ENCODE data around the gene NFATC2. TPM values are rescaled to one million over a fixed set of nuclear protein-coding genes. Genes with fewer than 3 reads are reported as not detected.

NFATC2 gene
- total RNA-seq, 1 donor from 2014 or later, result 46.0 TPM

- no peak for TF ChIP-seq CTCF (IDR thresholded peaks at IDR 0.05)
- intact Hi-C loops (cut with micrococcal nuclease), result no loop called here
- Mint-ChIP-seq H3K4me3 (no peak overlapping the region), H3K36me3 (ENCODE audit: low read depth) (peaks cover 89% of the 10 kb centered on the region), H3K9me3 (no peaks in the 10 kb centered on the region), H3K27me3 (no peaks in the 10 kb centered on the region), H3K4me1 (peaks cover 42% of the 10 kb centered on the region), H3K27ac (no peak overlapping the region)
- ChIA-PET CTCF (no interaction called here), POLR2A (interaction anchor here (0.9 to 1.9 kb wide), 3 partner anchors 10 to 14 kb away, joined by 3 to 5 read pairs (median 3); no protein-coding TSS in a partner anchor)
- ATAC-seq (ENCODE audit: low read depth) (no peak), DNase-seq (no peak)
These were observed 31.4 kb downstream of the NFATC2 start for GRCh38 chr20:51510936-51511605.

GRCh38 chr20:51510169-51510568, 32.4 kb downstream of the NFATC2 start:
- no peak overlapping the region for H3K4me3 Mint-ChIP-seq
- CTCF ChIA-PET, result no interaction called here
- no peak overlapping the region for H3K27ac Mint-ChIP-seq
- intact Hi-C loops (cut with micrococcal nuclease), result no loop called here
- ATAC-seq (ENCODE audit: low read depth) (no peak), DNase-seq (no peak)
- no peak for TF ChIP-seq CTCF (IDR thresholded peaks at IDR 0.05)
- POLR2A ChIA-PET, result interaction anchor here (0.6 to 1.0 kb wide), 3 partner anchors 9 to 60 kb away, joined by 3 read pairs; no protein-coding TSS in a partner anchor
- H3K36me3 Mint-ChIP-seq (ENCODE audit: low read depth), result peaks cover 88% of the 10 kb centered on the region
- no peaks in the 10 kb centered on the region for H3K9me3 Mint-ChIP-seq
- H3K27me3 Mint-ChIP-seq, result no peaks in the 10 kb centered on the region
- H3K4me1 Mint-ChIP-seq, result peaks cover 46% of the 10 kb centered on the region

- Mint-ChIP-seq H3K36me3 (ENCODE audit: low read depth) (peaks cover 85% of the 10 kb centered on the region), H3K27me3 (no peaks in the 10 kb centered on the region), H3K9me3 (no peaks in the 10 kb centered on the region), H3K4me3 (no peak overlapping the region), H3K4me1 (peaks cover 52% of the 10 kb centered on the region), H3K27ac (no peak overlapping the region)
- no peak for ATAC-seq (ENCODE audit: low read depth)
- ChIA-PET POLR2A (interaction anchor here (0.6 to 1.1 kb wide), 2 partner anchors 8 to 86 kb away, joined by 3 to 6 read pairs; no protein-coding TSS in a partner anchor), CTCF (no interaction called here)
- no peak for DNase-seq
- intact Hi-C loops (cut with micrococcal nuclease), result no loop called here
- no peak for TF ChIP-seq CTCF (IDR thresholded peaks at IDR 0.05)
These were observed 33.3 kb downstream of the NFATC2 start for GRCh38 chr20:51509208-51509607.

GRCh38 chr20:51508780-51509179, 33.7 kb downstream of the NFATC2 start:
- ChIA-PET CTCF (no interaction called here), POLR2A (interaction anchor here (1.1 kb wide), 1 partner anchor 8 kb away, joined by 3 read pairs; no protein-coding TSS in a partner anchor)
- ATAC-seq (ENCODE audit: low read depth) (no peak), DNase-seq (no peak)
- intact Hi-C loops (cut with micrococcal nuclease), result no loop called here
- Mint-ChIP-seq H3K9me3 (no peaks in the 10 kb centered on the region), H3K27me3 (no peaks in the 10 kb centered on the region), H3K4me1 (peaks cover 50% of the 10 kb centered on the region), H3K36me3 (ENCODE audit: low read depth) (peaks cover 80% of the 10 kb centered on the region), H3K27ac (no peak overlapping the region), H3K4me3 (no peak overlapping the region)
- TF ChIP-seq CTCF (IDR thresholded peaks at IDR 0.05), result no peak

GRCh38 chr20:51508158-51508557, 34.4 kb downstream of the NFATC2 start:
- DNase-seq, result no peak
- H3K4me1 Mint-ChIP-seq, result peaks cover 51% of the 10 kb centered on the region
- CTCF ChIA-PET, result no interaction called here

More at GRCh38 chr20:51508158-51508557, 34.4 kb downstream of the NFATC2 start:
- no peaks in the 10 kb centered on the region for H3K9me3 Mint-ChIP-seq
- TF ChIP-seq CTCF (IDR thresholded peaks at IDR 0.05), result no peak
- intact Hi-C loops (cut with micrococcal nuclease), result no loop called here
- no peak for ATAC-seq (ENCODE audit: low read depth)
- H3K27me3 Mint-ChIP-seq, result no peaks in the 10 kb centered on the region
- peaks cover 75% of the 10 kb centered on the region for H3K36me3 Mint-ChIP-seq (ENCODE audit: low read depth)
- H3K27ac Mint-ChIP-seq, result no peak overlapping the region
- POLR2A ChIA-PET, result no interaction called here
- no peak overlapping the region for H3K4me3 Mint-ChIP-seq
